HepG2 (cell line): ENCODE results near the gene TWIST2. TPM values are rescaled to one million over a fixed set of nuclear protein-coding genes. Genes with fewer than 3 reads are reported as not detected.

Source experiments
- ATAC-seq: fragments of 200-7000 bp; cut with Tn5 transposase; 3 replicates; pipeline ENCODE4 v1.9.1; 2020; ENCODE audit warnings: mild to moderate bottlenecking, moderate library complexity
- BruUV-seq: library from RNA; stranded (reverse); fragments of 400-500 nt; replicated peaks from 2 replicates; lab custom pipeline; 2021; lab: Mats Ljungman, UMichigan
- CTCF ChIA-PET: fragments of 300-600 bp; formaldehyde crosslinking; extraction: SDS; loops from one replicate; lab custom pipeline; 2021; ENCODE audit warnings: low total read pairs, inconsistent platforms, low intra/inter-chr PET ratio; lab: Yijun Ruan, JAX
- POLR2A ChIA-PET: fragments of 350-600 bp; sonication (Branson Sonifier 250); formaldehyde crosslinking; loops from one replicate; lab custom pipeline; 2020; ENCODE audit warnings: antibody characterized with exemption, inconsistent platforms; lab: Yijun Ruan, JAX
- DNase-seq: peaks from one replicate; pipeline ENCODE4 v3.0.0-alpha.2; 2015; ENCODE audit warnings: low spot score
- FAIRE-seq: peaks from 3 replicates; lab custom pipeline; 2011; peaks lifted over from hg19 to GRCh38; lab: Jason Lieb, UNC
- H2AFZ ChIP-seq: one replicate; pipeline ENCODE4 v1.6.1; 2011; ENCODE audit warnings: low read length, inconsistent platforms
- H3K27ac ChIP-seq: fragments of 300-600 bp; 3 replicates; pipeline ENCODE4 v1.8.0; 2011; ENCODE audit warnings: mixed run types, mild to moderate bottlenecking, mixed read lengths, low read length, inconsistent platforms; ENCODE audit not compliant: insufficient read depth; ENCODE audit errors: extremely low read length
- H3K27me3 ChIP-seq, 2 experiments: fragments of 200-600 bp in 1 of 2; 2 replicates in 1 of 2; 3 replicates in 1 of 2; pipeline versions ENCODE4 v1.6.0 to v1.8.0; 2011; ENCODE audit warnings: low read length in 2 of 2, mild to moderate bottlenecking in 2 of 2, moderate library complexity in 2 of 2, inconsistent platforms in 1 of 2; ENCODE audit not compliant: insufficient read depth in 2 of 2, control insufficient read depth in 1 of 2
- H3K36me3 ChIP-seq, 2 experiments: fragments of 200-600 bp in 1 of 2; replicated peaks in 1 of 2; 2 replicates in 1 of 2; 3 replicates in 1 of 2; pipeline versions ENCODE4 v1.5.1 to v1.8.0; 2011; ENCODE audit warnings: low read length in 2 of 2, inconsistent platforms in 1 of 2; ENCODE audit not compliant: insufficient read depth in 2 of 2, control insufficient read depth in 1 of 2
- H3K4me1 ChIP-seq: 2 replicates; pipeline ENCODE4 v1.5.1; 2012; ENCODE audit warnings: low read length, inconsistent platforms; ENCODE audit not compliant: insufficient read depth
- H3K4me2 ChIP-seq: 2 replicates; pipeline ENCODE4 v1.6.0; 2011; ENCODE audit warnings: low read depth, low read length, inconsistent platforms
- H3K4me3 ChIP-seq, 3 experiments: fragments of 200-600 bp in 1 of 3; sonication (generic), shearing (Covaris generic) in 1 of 3; replicated peaks in 1 of 3; 2 replicates each; pipeline ENCODE4 v1.5.1; 2011 to 2016; ENCODE audit warnings: low read length in 3 of 3, inconsistent platforms in 2 of 3, low read depth in 2 of 3, mild to moderate bottlenecking in 2 of 3, control low read depth in 1 of 3, mixed read lengths in 1 of 3; ENCODE audit not compliant: insufficient read depth in 1 of 3
- H3K79me2 ChIP-seq: one replicate; pipeline ENCODE4 v1.6.1; 2011; ENCODE audit warnings: low read length, inconsistent platforms; ENCODE audit not compliant: insufficient read depth
- H3K9ac ChIP-seq: 2 replicates; pipeline ENCODE4 v1.6.0; 2011; ENCODE audit warnings: mild to moderate bottlenecking, low read depth, low read length, inconsistent platforms; ENCODE audit not compliant: insufficient read depth
- H3K9me3 ChIP-seq: 2 replicates; pipeline ENCODE4 v1.5.1; 2012; ENCODE audit warnings: mild to moderate bottlenecking, low read length
- H4K20me1 ChIP-seq: 2 replicates; pipeline ENCODE4 v1.6.0; 2011; ENCODE audit warnings: inconsistent platforms, mild to moderate bottlenecking, low read length, moderate library complexity; ENCODE audit not compliant: insufficient read depth
- ATF2 ChIP-seq: sonication (generic); formaldehyde crosslinking; IDR thresholded peaks from 2 replicates; pipeline ENCODE4 v1.4.0; 2020; ENCODE audit warnings: missing genetic modification reagents
- HNF4G ChIP-seq, 2 experiments: sonication (generic) in 1 of 2; formaldehyde crosslinking in 1 of 2; IDR thresholded peaks; 2 replicates each; pipeline versions ENCODE4 v1.4.0 to v1.6.1; 2011 to 2020; ENCODE audit warnings: borderline replicate concordance in 2 of 2, low read depth in 2 of 2, mild to moderate bottlenecking in 2 of 2, low read length in 1 of 2, missing genetic modification reagents in 1 of 2, moderate library complexity in 1 of 2
- ONECUT2 ChIP-seq: sonication (generic); formaldehyde crosslinking; IDR thresholded peaks from 2 replicates; pipeline ENCODE4 v1.4.0; 2020; ENCODE audit warnings: missing genetic modification reagents
- RARA ChIP-seq: IDR thresholded peaks from 2 replicates; pipeline ENCODE4 v1.6.1; 2016; ENCODE audit warnings: missing genetic modification reagents, missing compliant biosample characterization
- RBAK ChIP-seq: sonication (generic); formaldehyde crosslinking; IDR thresholded peaks from 2 replicates; pipeline ENCODE4 v1.5.1; 2020; ENCODE audit warnings: mild to moderate bottlenecking, missing genetic modification reagents
- SMARCE1 ChIP-seq: fragments of 450-650 bp; IDR thresholded peaks from 2 replicates; pipeline ENCODE4 v1.6.1; 2017; ENCODE audit warnings: borderline replicate concordance
- ZNF121 ChIP-seq: sonication (generic); formaldehyde crosslinking; IDR thresholded peaks from 2 replicates; pipeline ENCODE4 v1.5.0; 2020; ENCODE audit warnings: mild to moderate bottlenecking, missing genetic modification reagents
- WGBS: methylation state at CpG from one replicate; pipeline ENCODE4 v1.1.6; 2017; ENCODE audit warnings: low lambda C conversion rate; 5-methylcytosine and 5-hydroxymethylcytosine counted together
- in situ Hi-C: cut with HindIII; loops from 2 replicates; pipeline ENCODE4 v1.10.0; 2017; ENCODE audit warnings: low pct_unique_long_range_greater_than_20kb; ENCODE audit not compliant: extremely low pct_ligation_motif_present
- intact Hi-C: fragments of 100-400 bp; cut with micrococcal nuclease; formaldehyde crosslinking; loops from one replicate; pipeline ENCODE4 v1.10.0; 2022; ENCODE audit not compliant: unreplicated experiment
- polyA plus RNA-seq, 8 experiments: library from polyadenylated mRNA; depleted of rRNA in 3 of 8; stranded (reverse) in 7 of 8; unstranded in 1 of 8; fragments of >200 nt; fragmentation: Illumina TruSeq in 4 of 8; extraction: Trizol in 4 of 8; gene quantifications; 2 replicates each; pipeline versions ENCODE4 v1.2.1 to v1.2.3, GENCODE V29; 2011 to 2016; ENCODE audit warnings: low read depth in 4 of 8, missing spikeins in 1 of 8, mixed read lengths in 1 of 8; ENCODE audit not compliant: insufficient read depth in 1 of 8
- total RNA-seq, 5 experiments: library from RNA; depleted of rRNA; stranded (reverse); fragments of >200 nt; fragmentation: Illumina TruSeq; extraction: Trizol; gene quantifications; 2 replicates each; pipeline ENCODE4 v1.2.3, GENCODE V29; 2016; ENCODE audit warnings: low read depth in 1 of 5
- TF ChIP-seq, protein P1 (sequence below): sonication (generic); formaldehyde crosslinking; IDR thresholded peaks from 2 replicates; pipeline ENCODE4 v1.5.0; 2020; ENCODE audit warnings: missing genetic modification reagents
- TF ChIP-seq, protein P2 (sequence below): sonication (generic); formaldehyde crosslinking; IDR thresholded peaks from 2 replicates; pipeline ENCODE4 v1.5.1; 2020; ENCODE audit warnings: missing genetic modification reagents, mild to moderate bottlenecking, borderline replicate concordance
- TF ChIP-seq, protein P3 (sequence below): sonication (generic); formaldehyde crosslinking; IDR thresholded peaks from 2 replicates; pipeline ENCODE4 v1.4.0; 2020; ENCODE audit warnings: missing genetic modification reagents

Gene TWIST2
- total and polyA plus RNA-seq, 2 of the 13 experiments (the other 11 are each of a cell fraction or from before 2014, with no cell fraction given): 0.08 to 0.11 TPM

DNA sequence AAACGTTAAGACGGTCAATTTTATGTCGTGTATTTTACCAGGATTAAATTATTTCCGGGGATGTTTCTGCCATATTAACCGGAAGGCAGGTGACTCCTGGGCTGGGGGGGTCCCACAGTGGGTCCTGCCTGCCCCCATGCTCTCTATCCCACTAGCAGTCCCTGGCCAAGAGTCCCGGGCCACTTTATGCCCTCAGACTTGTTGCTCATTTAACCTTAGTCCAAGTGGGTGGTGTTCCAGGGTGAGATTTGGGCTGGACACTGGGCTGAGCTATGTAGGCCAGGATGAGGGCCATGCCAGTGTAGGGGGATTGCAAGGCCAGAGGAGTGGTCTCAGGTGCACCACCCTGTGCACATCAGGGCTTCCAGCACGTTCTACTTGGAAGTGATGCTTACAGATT lies 24.1 kb downstream of the TWIST2 start:
- Histone ChIP-seq H3K4me1 (peaks cover 31% of the 10 kb centered on the region), H3K9me3 (no peaks in the 10 kb centered on the region), H2AFZ (no peak overlapping the region), H3K27ac (no peak overlapping the region), H3K9ac (no peak overlapping the region), H3K27me3 (peaks cover 3 to 35% of the 10 kb centered on the region in 2 experiments; a peak in 4 of 5 replicates), H3K4me2 (no peak overlapping the region), H3K79me2 (no peaks in the 10 kb centered on the region), H3K36me3 (no peaks in the 10 kb centered on the region), H4K20me1 (no peaks in the 10 kb centered on the region), H3K4me3 (no peak overlapping the region)
- CTCF ChIA-PET: no interaction called here
- in situ Hi-C loops (loop anchor here (5.0 kb wide), 1 partner anchor 35 kb away; no protein-coding TSS in a partner anchor), intact Hi-C loops (no loop called here)
- DNase-seq (no peak), ATAC-seq (no peak), FAIRE-seq (no peak)
- TF ChIP-seq, protein P1, sequence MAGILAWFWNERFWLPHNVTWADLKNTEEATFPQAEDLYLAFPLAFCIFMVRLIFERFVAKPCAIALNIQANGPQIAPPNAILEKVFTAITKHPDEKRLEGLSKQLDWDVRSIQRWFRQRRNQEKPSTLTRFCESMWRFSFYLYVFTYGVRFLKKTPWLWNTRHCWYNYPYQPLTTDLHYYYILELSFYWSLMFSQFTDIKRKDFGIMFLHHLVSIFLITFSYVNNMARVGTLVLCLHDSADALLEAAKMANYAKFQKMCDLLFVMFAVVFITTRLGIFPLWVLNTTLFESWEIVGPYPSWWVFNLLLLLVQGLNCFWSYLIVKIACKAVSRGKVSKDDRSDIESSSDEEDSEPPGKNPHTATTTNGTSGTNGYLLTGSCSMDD (CRISPR knock-in tag): no peak
- TF ChIP-seq ZNF121 (CRISPR knock-in tag) (no peak), HNF4G (IDR thresholded peaks at IDR 0.05; ENCODE audit: borderline replicate concordance, low read depth, low read length) (no peak), HNF4G (CRISPR knock-in tag; IDR thresholded peaks at IDR 0.05; ENCODE audit: borderline replicate concordance, low read depth) (no peak), ONECUT2 (CRISPR knock-in tag) (no peak), RBAK (CRISPR knock-in tag) (no peak), RARA (CRISPR knock-in tag) (no peak), ATF2 (CRISPR knock-in tag) (no peak), SMARCE1 (no peak)
- TF ChIP-seq, protein P2, sequence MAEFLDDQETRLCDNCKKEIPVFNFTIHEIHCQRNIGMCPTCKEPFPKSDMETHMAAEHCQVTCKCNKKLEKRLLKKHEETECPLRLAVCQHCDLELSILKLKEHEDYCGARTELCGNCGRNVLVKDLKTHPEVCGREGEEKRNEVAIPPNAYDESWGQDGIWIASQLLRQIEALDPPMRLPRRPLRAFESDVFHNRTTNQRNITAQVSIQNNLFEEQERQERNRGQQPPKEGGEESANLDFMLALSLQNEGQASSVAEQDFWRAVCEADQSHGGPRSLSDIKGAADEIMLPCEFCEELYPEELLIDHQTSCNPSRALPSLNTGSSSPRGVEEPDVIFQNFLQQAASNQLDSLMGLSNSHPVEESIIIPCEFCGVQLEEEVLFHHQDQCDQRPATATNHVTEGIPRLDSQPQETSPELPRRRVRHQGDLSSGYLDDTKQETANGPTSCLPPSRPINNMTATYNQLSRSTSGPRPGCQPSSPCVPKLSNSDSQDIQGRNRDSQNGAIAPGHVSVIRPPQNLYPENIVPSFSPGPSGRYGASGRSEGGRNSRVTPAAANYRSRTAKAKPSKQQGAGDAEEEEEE (CRISPR knock-in tag): no peak
- TF ChIP-seq, protein P3, sequence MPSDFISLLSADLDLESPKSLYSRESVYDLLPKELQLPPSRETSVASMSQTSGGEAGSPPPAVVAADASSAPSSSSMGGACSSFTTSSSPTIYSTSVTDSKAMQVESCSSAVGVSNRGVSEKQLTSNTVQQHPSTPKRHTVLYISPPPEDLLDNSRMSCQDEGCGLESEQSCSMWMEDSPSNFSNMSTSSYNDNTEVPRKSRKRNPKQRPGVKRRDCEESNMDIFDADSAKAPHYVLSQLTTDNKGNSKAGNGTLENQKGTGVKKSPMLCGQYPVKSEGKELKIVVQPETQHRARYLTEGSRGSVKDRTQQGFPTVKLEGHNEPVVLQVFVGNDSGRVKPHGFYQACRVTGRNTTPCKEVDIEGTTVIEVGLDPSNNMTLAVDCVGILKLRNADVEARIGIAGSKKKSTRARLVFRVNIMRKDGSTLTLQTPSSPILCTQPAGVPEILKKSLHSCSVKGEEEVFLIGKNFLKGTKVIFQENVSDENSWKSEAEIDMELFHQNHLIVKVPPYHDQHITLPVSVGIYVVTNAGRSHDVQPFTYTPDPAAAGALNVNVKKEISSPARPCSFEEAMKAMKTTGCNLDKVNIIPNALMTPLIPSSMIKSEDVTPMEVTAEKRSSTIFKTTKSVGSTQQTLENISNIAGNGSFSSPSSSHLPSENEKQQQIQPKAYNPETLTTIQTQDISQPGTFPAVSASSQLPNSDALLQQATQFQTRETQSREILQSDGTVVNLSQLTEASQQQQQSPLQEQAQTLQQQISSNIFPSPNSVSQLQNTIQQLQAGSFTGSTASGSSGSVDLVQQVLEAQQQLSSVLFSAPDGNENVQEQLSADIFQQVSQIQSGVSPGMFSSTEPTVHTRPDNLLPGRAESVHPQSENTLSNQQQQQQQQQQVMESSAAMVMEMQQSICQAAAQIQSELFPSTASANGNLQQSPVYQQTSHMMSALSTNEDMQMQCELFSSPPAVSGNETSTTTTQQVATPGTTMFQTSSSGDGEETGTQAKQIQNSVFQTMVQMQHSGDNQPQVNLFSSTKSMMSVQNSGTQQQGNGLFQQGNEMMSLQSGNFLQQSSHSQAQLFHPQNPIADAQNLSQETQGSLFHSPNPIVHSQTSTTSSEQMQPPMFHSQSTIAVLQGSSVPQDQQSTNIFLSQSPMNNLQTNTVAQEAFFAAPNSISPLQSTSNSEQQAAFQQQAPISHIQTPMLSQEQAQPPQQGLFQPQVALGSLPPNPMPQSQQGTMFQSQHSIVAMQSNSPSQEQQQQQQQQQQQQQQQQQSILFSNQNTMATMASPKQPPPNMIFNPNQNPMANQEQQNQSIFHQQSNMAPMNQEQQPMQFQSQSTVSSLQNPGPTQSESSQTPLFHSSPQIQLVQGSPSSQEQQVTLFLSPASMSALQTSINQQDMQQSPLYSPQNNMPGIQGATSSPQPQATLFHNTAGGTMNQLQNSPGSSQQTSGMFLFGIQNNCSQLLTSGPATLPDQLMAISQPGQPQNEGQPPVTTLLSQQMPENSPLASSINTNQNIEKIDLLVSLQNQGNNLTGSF (CRISPR knock-in tag): no peak
- BruUV-seq: no TSS peak
- WGBS: 49% methylated on average over 7 of the region's 7 CpGs
- POLR2A ChIA-PET: no interaction called here
